ENCODE results near the gene ZNF592.

The ZNF592 gene, protein sequence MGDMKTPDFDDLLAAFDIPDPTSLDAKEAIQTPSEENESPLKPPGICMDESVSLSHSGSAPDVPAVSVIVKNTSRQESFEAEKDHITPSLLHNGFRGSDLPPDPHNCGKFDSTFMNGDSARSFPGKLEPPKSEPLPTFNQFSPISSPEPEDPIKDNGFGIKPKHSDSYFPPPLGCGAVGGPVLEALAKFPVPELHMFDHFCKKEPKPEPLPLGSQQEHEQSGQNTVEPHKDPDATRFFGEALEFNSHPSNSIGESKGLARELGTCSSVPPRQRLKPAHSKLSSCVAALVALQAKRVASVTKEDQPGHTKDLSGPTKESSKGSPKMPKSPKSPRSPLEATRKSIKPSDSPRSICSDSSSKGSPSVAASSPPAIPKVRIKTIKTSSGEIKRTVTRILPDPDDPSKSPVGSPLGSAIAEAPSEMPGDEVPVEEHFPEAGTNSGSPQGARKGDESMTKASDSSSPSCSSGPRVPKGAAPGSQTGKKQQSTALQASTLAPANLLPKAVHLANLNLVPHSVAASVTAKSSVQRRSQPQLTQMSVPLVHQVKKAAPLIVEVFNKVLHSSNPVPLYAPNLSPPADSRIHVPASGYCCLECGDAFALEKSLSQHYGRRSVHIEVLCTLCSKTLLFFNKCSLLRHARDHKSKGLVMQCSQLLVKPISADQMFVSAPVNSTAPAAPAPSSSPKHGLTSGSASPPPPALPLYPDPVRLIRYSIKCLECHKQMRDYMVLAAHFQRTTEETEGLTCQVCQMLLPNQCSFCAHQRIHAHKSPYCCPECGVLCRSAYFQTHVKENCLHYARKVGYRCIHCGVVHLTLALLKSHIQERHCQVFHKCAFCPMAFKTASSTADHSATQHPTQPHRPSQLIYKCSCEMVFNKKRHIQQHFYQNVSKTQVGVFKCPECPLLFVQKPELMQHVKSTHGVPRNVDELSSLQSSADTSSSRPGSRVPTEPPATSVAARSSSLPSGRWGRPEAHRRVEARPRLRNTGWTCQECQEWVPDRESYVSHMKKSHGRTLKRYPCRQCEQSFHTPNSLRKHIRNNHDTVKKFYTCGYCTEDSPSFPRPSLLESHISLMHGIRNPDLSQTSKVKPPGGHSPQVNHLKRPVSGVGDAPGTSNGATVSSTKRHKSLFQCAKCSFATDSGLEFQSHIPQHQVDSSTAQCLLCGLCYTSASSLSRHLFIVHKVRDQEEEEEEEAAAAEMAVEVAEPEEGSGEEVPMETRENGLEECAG (N-terminal part only)

DNA sequence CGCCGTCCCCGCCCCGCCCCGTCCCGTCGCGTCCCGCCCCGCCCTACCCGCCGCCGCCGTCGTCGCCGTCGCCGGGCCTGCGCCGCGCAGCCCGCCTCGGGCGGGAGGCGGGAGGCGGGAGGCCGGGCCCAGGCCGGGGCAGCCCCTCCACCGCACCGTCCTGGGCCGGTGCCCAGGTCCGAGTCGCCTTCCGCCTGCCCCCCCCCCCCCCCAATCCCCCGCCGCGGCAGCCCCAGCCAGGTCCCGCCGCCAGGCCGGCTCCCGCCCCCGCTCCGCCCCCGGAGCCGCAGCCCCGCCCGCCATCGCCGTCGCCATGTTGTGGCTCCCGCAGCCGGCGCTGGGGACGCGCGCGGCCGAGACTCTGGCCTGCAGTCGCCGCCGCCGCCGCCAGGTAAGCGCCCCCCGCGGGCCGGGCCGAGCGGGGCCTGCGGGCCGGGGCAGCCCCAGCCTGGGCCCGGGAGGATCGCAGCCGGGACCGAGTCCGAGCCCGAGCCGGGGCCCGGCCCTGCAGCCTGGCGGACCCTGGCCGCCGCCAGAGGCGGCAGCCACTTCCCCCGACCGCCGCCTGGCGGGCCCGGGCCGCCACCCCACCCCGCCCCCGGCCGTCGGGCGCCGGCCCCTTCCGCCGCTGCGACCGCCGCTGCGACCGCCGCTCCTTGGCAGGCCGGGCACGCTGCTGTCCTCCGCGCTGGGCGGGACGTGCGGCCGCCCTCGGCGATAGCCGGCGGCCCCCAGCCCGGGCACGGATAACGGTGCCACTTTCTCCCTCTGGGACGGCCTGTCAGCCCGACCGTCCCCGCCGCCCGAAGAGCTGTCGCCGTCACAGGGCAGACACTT is at the start of gene ZNF592:
ZNF592 (plus strand) TSS at position 319 of the 837 bp plus-strand sequence. CDS start 34,084 bp downstream, outside the sequence.
- Histone ChIP-seq H3K4me3 (ENCODE audit: low read length) (peak within 1 kb of the TSS; percentile 96), H3K27ac (ENCODE audit: low read depth, low read length) (peak within 1 kb of the TSS; percentile 95), H3K4me1 (ENCODE audit: control insufficient read depth, insufficient read depth, low read length) (no peaks in the 10 kb centered on the region), H3K9ac (ENCODE audit: low read length) (peak within 1 kb of the TSS; percentile 92), H3K36me3 (ENCODE audit: control insufficient read depth, insufficient read depth, low read length) (no peaks in the 10 kb centered on the region), H3K27me3 (ENCODE audit: control insufficient read depth, insufficient read depth, low read length) (no peaks in the 10 kb centered on the region)

DNA sequence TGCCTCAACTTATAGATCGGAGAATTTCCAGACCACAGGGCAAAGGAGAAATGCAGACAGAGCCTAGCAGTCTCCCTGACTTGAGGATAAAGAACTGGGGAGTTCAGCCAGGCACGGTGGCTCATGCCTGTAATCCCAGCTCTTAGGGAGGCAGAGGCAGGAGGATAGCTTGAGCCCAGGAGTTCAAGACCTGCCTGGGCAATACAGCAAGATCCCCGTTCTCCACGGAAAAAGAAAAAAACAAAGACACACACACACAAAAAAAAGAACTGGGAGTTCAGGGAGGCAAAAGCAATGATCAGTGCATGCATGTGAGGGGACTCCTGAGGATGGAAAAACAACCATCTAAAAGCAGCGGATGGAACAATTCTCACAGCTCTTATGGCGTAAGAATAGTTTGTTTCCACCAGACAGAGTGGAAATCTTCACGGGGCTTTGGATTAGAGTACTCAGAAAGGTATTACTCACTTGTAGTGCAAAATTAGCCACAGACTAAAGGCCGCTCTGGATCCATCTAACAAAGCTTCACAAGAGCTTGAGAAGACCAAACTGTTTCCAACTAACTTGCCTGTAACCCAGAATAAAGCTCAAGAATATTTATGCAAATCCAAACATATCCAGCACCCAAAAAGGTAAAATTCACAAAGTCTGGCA is 48.7 kb upstream of the ZNF592 start:
- no peak overlapping the region for H3K9ac ChIP-seq (ENCODE audit: low read length)
- H3K27ac ChIP-seq (ENCODE audit: low read depth, low read length): no peak overlapping the region
- H3K36me3 ChIP-seq (ENCODE audit: control insufficient read depth, insufficient read depth, low read length): no peaks in the 10 kb centered on the region
- H3K4me3 ChIP-seq (ENCODE audit: low read length): no peak overlapping the region
- no peaks in the 10 kb centered on the region for H3K27me3 ChIP-seq (ENCODE audit: control insufficient read depth, insufficient read depth, low read length)
- peaks cover 9% of the 10 kb centered on the region for H3K4me1 ChIP-seq (ENCODE audit: control insufficient read depth, insufficient read depth, low read length)

DNA sequence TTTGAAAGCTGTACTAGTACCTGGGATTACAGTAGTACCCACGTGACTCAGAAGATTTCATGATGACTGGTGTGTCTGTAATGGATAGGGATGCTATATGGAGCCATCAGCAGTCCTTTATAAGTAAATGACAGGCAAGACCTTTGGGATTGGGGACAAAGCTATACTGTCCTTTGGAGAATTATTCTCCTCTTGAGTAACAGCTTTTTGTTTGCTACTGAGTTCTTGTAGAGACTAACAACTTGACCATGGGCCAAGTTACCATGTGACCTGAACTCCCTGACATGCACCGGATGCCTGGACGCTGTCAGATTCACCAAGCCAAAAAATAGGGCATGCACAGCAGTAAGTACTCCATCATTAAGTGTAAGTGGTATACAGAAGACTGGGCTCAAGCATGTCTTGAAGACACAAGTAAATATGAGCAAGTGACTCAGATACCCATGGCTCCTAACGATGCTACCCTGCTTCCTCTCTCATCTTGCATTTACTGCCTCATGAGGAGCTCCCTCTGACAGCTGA is 45.4 kb upstream of the ZNF592 start:
- Histone ChIP-seq H3K36me3 (ENCODE audit: control insufficient read depth, insufficient read depth, low read length) (no peaks in the 10 kb centered on the region), H3K4me1 (ENCODE audit: control insufficient read depth, insufficient read depth, low read length) (peaks cover 9% of the 10 kb centered on the region), H3K9ac (ENCODE audit: low read length) (no peak overlapping the region), H3K27me3 (ENCODE audit: control insufficient read depth, insufficient read depth, low read length) (no peaks in the 10 kb centered on the region), H3K27ac (ENCODE audit: low read depth, low read length) (peak overlapping the region; percentile 14), H3K4me3 (ENCODE audit: low read length) (no peak overlapping the region)

DNA sequence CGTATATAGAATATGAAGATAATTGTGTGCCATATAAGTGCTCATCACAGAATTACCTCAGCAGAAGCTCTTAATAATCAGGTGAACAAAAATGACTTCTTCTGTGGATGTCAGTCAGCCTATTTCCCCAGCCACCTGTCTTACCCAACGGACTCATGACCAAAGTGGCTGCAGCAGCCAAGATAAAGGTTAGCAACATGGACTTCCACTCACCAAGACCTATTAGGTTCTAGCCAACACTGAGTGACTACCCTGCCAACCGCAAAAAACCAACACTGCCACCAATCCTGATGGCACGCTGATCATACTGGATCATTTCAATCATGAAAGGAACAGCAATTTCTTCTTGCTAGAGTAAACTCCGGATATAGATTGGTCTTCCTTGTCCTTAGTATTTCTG is 44.6 kb upstream of the ZNF592 start:
- Histone ChIP-seq H3K9ac (ENCODE audit: low read length) (no peak overlapping the region), H3K27me3 (ENCODE audit: control insufficient read depth, insufficient read depth, low read length) (no peaks in the 10 kb centered on the region), H3K4me1 (ENCODE audit: control insufficient read depth, insufficient read depth, low read length) (peaks cover 9% of the 10 kb centered on the region), H3K4me3 (ENCODE audit: low read length) (no peak overlapping the region), H3K36me3 (ENCODE audit: control insufficient read depth, insufficient read depth, low read length) (no peaks in the 10 kb centered on the region), H3K27ac (ENCODE audit: low read depth, low read length) (peak overlapping the region; percentile 8)

DNA sequence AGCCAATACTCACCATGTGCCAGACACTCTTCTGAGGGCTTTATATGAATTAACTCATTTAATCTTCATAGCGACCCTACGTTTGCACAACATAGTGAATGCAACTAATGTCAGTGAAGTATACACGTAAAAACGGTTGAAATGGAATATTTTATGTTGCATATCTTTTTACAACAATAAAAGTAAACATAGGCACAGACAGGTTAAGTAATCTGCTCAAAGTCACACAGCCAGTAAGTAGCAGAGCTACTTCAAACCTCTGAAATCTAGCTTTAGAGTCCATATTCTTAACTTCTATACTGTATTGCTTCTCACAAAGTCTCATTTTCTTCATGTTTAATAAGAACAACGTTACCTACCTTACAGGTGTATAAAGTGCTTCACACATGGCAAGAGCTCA is 34.0 kb upstream of the ZNF592 start:
- H3K36me3 ChIP-seq (ENCODE audit: control insufficient read depth, insufficient read depth, low read length): no peaks in the 10 kb centered on the region
- no peak overlapping the region for H3K9ac ChIP-seq (ENCODE audit: low read length)
- peak overlapping the region; percentile 62 for H3K4me3 ChIP-seq (ENCODE audit: low read length)
- H3K27me3 ChIP-seq (ENCODE audit: control insufficient read depth, insufficient read depth, low read length): no peaks in the 10 kb centered on the region
- no peak overlapping the region for H3K27ac ChIP-seq (ENCODE audit: low read depth, low read length)
- H3K4me1 ChIP-seq (ENCODE audit: control insufficient read depth, insufficient read depth, low read length): peaks cover 8% of the 10 kb centered on the region

DNA sequence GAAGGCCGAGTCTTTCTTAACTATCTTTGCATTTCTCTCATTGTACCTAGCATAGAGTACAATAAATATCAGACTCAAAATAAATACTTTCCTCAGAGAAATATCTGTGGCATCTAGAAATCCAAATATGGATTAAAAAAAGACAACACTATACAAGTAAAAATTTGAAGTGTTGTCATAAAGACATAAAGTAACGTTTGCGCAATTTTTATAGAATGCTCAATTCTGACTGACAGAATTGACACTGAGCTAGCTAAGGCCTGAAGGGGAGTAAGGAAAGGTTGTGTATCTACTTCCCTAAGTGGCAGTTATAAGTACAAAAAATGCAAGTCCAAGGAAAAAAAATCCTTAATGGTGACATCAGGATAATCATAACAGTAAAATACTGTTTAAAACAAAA is 33.6 kb upstream of the ZNF592 start:
- Histone ChIP-seq H3K27ac (ENCODE audit: low read depth, low read length) (no peak overlapping the region), H3K4me1 (ENCODE audit: control insufficient read depth, insufficient read depth, low read length) (peaks cover 8% of the 10 kb centered on the region), H3K27me3 (ENCODE audit: control insufficient read depth, insufficient read depth, low read length) (no peaks in the 10 kb centered on the region), H3K36me3 (ENCODE audit: control insufficient read depth, insufficient read depth, low read length) (no peaks in the 10 kb centered on the region), H3K4me3 (ENCODE audit: low read length) (peak overlapping the region; percentile 62), H3K9ac (ENCODE audit: low read length) (no peak overlapping the region)

DNA sequence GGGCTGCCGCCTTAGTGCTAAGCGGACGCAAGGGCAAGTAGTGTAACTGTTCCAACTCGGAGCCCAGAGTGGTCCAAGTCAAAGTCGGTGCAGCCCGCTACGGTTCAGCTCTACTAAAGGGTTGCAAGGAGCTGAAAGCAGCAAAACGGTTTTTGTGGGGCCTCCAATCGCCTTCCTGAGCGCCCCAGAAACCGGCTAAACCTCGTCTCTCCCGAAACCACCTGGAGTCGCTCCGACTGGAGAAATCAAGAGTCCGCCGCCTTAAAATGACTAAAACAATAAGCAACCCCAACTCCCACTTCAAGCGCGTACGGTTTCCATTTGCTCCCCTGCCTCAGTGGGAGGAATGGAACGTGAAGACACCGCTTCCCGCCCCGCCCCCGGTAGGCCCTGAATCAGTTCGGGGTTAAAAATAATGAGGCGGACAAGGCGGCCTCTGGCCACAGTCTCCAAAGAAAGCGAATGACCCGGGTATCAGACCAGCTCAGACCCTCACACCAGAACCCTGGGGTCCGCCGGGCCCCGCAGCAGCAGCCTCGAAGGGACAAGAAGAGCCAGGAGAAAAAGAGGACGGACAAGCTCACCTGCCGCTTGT is 32.9 kb upstream of the ZNF592 start:
- Histone ChIP-seq H3K36me3 (ENCODE audit: control insufficient read depth, insufficient read depth, low read length) (no peaks in the 10 kb centered on the region), H3K4me3 (ENCODE audit: low read length) (peak overlapping the region; percentile 62), H3K9ac (ENCODE audit: low read length) (peak overlapping the region; percentile 10), H3K27ac (ENCODE audit: low read depth, low read length) (peak overlapping the region; percentile 93), H3K4me1 (ENCODE audit: control insufficient read depth, insufficient read depth, low read length) (peaks cover 8% of the 10 kb centered on the region), H3K27me3 (ENCODE audit: control insufficient read depth, insufficient read depth, low read length) (no peaks in the 10 kb centered on the region)

DNA sequence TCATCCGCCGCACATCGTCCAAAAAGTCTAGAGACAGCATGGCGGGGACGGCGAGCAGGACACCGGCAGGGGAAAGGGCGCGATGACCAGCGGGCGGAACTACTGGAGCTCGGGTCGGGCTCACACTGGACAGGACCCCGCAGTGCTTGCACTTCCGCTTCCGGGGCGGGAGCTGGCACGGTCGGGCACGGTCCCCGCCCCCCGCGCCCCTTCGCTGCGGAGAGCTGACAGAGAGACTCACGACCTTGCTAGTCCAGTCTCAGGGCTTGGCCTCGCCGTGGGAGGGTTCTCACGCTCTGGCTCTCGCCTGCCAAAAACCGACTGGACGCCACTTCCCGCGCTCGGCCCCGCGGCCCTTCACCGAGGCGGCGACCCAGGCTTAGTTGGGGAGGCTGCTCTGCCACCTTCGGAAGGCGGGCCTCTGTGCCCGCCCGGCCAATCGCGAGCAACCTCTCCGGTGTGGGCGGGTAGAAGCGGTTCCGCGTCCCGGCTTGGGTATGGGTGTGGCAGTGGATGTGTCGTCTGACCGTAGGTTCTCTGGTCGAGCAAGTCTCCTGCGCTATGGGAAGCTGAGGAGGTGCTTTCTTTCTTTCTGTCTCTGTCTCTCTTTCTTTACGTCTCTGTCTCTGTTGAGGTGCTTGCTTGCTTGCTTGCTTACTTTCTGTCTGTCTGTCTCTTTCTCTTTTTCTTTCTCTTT is 32.2 kb upstream of the ZNF592 start, which contains the start of gene SEC11A:
SEC11A (minus strand) TSS at position 104 of the 697 bp plus-strand sequence; CDS start at position 40, 64 bp downstream.
- Histone ChIP-seq H3K9ac (ENCODE audit: low read length) (peak within 1 kb of the TSS; percentile 82), H3K27ac (ENCODE audit: low read depth, low read length) (peak within 1 kb of the TSS; percentile 93), H3K4me1 (ENCODE audit: control insufficient read depth, insufficient read depth, low read length) (peaks cover 8% of the 10 kb centered on the region), H3K36me3 (ENCODE audit: control insufficient read depth, insufficient read depth, low read length) (no peaks in the 10 kb centered on the region), H3K4me3 (ENCODE audit: low read length) (peak within 1 kb of the TSS; percentile 62), H3K27me3 (ENCODE audit: control insufficient read depth, insufficient read depth, low read length) (no peaks in the 10 kb centered on the region)

DNA sequence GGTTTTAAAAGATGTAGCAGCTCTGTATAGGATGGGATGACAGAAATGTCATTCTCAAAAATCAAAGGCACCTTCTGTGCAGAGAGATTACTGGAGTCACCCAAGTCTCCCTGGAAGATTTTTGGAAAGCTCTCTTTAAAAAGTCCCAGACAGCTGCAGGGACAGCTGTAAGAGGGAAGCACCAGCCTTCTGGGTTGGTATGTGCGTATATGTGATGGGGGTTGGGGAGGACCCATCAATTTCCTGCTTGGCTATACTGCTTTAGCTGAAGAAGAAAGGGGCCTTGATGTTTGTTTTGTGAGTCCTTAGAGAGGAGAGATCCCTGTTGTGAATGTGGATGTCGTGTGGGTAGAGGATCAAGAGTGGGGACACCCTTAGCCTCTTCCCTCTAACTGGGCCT is 27.0 kb upstream of the ZNF592 start:
- H3K27me3 ChIP-seq (ENCODE audit: control insufficient read depth, insufficient read depth, low read length): no peaks in the 10 kb centered on the region
- no peak overlapping the region for H3K9ac ChIP-seq (ENCODE audit: low read length)
- no peak overlapping the region for H3K4me3 ChIP-seq (ENCODE audit: low read length)

DNA sequence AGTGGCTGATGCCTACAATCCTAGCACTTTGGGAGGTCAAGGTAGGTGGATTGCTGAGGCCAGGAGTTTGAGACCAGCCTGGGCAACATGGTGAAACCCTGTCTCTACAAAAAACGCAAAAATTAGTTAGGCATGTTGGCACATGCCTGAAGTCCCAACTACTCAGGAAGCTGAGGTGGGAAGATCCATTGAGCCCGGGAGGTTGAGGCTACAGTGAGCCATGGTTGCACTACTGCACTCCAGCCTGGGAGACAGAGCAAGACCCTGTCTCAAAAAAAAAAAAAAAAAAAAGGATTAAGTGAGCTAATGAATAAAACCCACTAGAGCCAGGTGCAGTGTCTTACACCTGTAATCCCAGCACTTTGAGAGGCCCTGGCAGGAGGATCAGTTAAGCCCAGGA is 25.8 kb upstream of the ZNF592 start:
- H3K9ac ChIP-seq (ENCODE audit: low read length): no peak overlapping the region
- no peak overlapping the region for H3K27ac ChIP-seq (ENCODE audit: low read depth, low read length)
- H3K4me3 ChIP-seq (ENCODE audit: low read length): no peak overlapping the region
- no peaks in the 10 kb centered on the region for H3K4me1 ChIP-seq (ENCODE audit: control insufficient read depth, insufficient read depth, low read length)
- no peaks in the 10 kb centered on the region for H3K36me3 ChIP-seq (ENCODE audit: control insufficient read depth, insufficient read depth, low read length)
- no peaks in the 10 kb centered on the region for H3K27me3 ChIP-seq (ENCODE audit: control insufficient read depth, insufficient read depth, low read length)

More for the DNA sequence above, 27.0 kb upstream of the ZNF592 start:
- Histone ChIP-seq H3K36me3 (ENCODE audit: control insufficient read depth, insufficient read depth, low read length) (no peaks in the 10 kb centered on the region), H3K4me1 (ENCODE audit: control insufficient read depth, insufficient read depth, low read length) (no peaks in the 10 kb centered on the region), H3K27ac (ENCODE audit: low read depth, low read length) (no peak overlapping the region)
